Measurements from ENCODE around the gene LTA. TPM values are rescaled to one million over a fixed set of nuclear protein-coding genes. Genes with fewer than 3 reads are reported as not detected.
"Not testable (repeated sequence)": the region's sequence is repeated elsewhere in the genome, so short reads cannot be mapped to it uniquely, and the experiment has no call there.

Gene LTA
- polyA plus RNA-seq, 5 donors: 0.16 to 0.52 (median 0.35) TPM

DNA sequence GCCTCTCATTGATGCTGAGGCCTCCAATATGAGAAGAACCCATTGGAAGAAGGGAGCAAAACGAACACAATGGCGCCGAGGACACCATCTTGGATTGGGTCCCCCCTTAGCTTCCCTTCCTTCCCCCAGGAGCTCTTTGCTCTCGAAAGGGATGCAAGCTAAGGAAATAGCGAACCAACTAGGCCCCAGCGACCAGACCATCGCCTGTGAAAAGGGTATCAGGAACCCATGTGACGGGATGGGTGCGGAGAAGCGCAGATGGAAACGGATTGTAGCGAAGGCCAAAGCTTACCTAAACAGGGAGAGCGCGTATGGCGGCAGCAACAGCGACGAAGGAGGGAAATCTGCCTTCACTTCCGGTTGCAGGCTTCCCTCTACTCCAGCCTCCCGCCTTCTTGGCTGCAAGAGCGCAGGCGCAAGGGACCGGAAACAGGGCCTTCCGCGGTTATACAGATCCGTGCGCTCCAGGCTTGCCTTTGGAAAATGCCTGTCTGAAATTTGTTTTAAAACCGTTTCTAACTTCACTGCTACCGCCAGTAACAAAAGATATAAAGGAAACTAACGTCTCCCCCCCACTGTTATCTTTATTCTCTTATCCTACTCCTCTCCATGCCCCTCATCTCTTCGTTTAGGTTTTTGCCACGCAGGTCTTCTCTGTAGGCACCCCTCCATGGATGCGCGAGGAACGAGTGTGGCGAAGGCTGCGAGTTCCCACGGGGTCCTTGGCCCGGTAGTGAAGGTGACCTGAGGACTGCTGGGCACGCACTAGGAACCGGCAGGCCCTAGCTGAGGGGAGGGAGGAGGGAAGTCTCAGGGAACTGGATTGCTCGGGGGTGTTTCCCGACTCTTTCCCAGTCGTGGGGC lies 30.2 kb upstream of the LTA start, which contains the start of gene DDX39B:
Gene DDX39B, minus strand, starts transcription at position 346 of the 864 bp plus-strand sequence. CDS start 1,471 bp downstream, outside the sequence.
- peak; percentile 97 for DNase-seq

DNA sequence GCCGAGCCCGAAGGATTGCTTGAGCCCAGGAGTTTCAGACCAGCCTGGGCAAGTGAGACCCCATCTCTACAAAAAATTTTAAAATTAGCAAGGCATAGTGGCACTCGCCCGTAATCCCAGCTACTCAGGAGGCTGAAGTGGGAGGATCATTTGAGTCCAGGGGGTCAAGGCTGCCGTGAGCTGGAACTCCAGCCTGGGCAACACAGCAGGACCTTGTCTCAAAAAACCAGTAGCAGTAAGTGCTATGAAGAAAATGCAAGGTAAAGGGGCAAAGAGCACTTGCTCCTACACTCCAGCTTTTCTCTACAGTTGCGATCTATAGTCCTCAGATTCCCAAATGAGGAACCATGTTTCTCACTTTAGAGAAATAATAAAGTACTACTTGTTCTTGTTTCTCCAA lies 28.4 kb upstream of the LTA start:
- DNase-seq: no peak

DNA sequence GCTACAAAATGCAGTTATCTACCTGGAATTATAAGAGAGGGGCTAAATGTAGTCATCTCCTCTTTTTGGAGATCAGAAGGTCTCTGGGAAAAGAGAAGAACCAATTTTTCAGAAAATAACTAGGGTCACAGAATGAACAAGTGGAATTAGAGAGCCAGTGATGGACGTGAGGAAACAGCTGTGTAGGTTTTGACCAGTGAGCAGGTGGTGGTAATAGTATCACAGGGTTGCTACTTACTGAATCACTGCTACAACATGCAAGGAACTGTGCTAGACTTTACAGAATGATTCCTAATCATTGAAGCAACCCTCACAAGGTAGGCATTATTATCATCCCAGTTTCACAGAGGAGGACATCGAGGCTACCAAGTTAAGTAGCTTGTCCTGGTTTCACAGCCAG lies 27.4 kb upstream of the LTA start:
- no peak for DNase-seq

- DNase-seq: no peak
Observed at GRCh38 chr6:31545291-31545690, 26.8 kb upstream of the LTA start.

- peak; percentile 74 to 84 for DNase-seq
Observed at GRCh38 chr6:31546339-31546957, 25.6 kb upstream of the LTA start, which contains the start of gene ATP6V1G2. Gene ATP6V1G2, minus strand, starts transcription at chr6:31546608. Its CDS starts 49 bp downstream, at chr6:31546559.

- DNase-seq: peak; percentile 95 to 97
Observed at GRCh38 chr6:31546958-31547726, 24.9 kb upstream of the LTA start, which contains the start of gene NFKBIL1. Gene NFKBIL1, plus strand, starts transcription at chr6:31547608. Its CDS starts 87 bp downstream, at chr6:31547695.

DNA sequence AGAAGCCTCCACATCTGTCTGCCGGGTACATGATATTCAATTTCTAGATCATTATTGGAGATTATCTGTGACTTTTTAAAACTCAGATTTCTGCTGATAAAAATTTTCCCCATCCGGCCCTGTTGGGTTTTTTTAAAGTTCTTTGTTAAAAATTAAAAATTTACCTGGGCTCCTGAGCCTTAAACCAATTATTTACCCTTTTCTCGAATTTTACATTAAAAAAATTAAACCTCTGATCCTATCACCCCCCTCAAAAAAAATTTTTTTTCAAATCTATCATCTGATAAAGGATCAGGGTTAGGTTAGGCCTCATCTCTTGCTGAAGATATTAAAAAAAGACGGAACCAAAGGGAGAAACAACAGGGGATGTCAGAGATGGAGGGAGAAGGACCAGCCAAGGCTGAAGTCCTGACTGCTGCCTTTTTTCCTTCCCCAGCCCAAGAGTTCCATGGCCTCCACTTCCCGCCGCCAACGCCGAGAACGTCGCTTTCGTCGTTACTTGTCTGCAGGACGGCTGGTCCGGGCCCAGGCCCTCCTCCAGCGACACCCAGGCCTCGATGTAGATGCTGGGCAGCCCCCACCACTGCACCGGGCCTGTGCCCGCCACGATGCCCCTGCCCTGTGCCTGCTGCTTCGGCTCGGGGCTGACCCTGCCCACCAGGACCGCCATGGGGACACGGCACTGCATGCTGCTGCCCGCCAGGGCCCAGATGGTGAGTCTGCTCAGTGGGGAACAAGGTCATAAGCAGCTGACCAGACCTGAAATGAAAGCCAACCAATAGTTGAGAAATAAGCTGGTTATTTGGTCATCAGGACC lies 24.2 kb upstream of the LTA start:
- DNase-seq: no peak

GRCh38 chr6:31548544-31548873 lies 23.6 kb upstream of the LTA start:
- no peak for DNase-seq

DNA sequence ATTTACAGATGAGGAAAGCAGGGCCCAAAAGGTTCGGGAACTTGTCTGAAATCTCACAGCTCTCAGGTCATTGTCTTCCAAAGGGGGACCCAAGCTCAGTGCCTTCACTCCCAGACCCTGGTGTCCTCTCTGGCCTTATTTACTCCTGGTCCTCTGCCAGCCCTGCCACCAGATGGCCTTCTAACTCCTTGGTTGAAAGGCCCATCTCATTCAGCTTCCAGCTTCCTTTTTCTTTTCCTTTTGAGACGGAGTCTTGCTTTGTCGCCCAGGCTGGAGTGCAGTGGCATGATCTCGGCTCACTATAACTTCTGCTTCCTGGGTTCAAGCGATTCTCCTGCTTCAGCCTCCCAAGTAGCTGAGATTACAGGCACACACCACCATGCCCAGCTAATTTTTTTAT lies 20.7 kb upstream of the LTA start:
- DNase-seq: not testable (repeated sequence)

DNA sequence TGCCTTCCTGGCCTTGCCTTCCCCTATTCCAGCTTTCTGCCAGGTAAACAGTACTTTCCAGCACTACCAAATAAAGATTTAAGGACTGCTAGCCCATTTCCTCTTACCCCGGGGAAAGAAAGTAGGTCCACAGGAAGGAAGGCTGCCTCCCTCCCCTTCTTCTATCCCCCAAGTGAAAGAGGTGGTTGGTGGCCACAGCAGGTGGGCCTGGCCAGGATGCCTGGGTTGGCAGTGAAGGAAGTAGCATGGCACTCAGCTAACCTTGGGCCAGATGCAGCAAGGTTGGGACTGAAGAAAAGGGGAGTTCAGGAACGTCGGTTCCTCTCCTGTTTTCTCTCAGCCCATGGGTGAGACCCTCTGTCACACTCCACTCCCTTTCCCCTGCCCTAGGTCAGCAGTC lies 15.8 kb upstream of the LTA start:
- no peak for DNase-seq

DNA sequence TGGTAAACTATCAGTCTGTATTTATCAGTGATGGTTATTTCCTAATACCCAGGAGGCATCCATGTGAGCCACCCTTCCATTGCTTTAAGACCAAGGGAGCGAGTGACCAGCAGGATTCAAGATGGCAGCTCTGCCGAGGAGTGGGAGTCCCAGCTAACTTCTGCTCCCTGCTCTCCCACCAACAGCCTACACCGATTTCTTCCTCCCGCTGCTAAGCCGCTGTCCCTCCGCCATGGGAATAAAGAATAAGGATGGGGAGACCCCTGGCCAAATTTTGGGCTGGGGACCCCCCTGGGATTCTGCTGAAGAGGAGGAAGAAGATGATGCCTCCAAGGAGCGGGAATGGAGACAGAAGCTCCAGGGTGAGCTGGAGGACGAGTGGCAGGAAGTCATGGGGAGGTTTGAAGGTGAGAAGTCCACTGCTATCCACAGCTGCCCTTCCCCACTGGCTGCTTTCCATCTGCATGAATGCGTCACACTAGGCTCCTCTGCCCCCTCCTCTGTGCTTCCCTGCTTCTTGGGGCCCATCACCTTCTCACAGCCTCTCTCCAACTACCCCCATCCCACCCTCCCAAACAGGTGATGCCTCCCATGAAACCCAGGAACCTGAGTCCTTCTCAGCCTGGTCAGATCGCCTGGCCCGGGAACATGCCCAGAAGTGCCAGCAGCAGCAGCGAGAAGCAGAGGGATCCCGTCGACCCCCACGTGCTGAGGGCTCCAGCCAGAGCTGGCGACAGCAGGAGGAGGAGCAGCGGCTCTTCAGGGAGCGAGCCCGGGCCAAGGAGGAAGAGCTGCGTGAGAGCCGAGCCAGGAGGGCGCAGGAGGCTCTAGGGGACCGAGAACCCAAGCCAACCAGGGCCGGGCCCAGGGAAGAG lies 14.4 kb upstream of the LTA start:
- no peak for DNase-seq

DNA sequence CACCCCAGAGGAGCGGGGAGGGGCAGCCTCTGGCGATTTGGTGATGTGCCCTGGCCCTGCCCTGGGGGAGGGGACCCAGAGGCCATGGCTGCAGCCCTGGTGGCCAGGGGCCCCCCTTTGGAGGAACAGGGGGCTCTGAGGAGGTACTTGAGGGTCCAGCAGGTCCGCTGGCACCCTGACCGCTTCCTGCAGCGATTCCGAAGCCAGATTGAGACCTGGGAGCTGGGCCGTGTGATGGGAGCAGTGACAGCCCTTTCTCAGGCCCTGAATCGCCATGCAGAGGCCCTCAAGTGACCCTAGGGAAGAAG lies 13.8 kb upstream of the LTA start:
- no peak for DNase-seq

- DNase-seq: no peak
Observed at GRCh38 chr6:31558631-31559500, 13.2 kb upstream of the LTA start.

DNA sequence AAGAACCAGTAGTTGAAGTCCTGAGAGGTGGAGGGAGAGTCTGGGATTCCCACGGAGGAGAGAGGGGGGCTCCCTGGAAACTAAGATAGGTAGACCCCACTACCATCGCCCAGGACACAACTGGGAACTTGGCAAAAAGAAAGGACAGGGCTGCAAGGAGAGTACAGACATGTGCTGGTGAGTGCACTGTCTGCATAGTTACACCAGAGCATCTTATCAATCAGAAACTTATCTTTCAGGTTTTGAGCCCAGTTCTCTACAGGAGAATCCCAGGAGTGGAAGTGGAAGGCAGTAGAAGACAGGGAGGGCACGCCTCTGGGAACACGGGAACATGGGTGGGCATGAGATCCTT lies 12.5 kb upstream of the LTA start:
- DNase-seq: no peak

- DNase-seq: peak in 1 of 2 donors; percentile 38
Observed at GRCh38 chr6:31559958-31560696, 12.0 kb upstream of the LTA start.

DNA sequence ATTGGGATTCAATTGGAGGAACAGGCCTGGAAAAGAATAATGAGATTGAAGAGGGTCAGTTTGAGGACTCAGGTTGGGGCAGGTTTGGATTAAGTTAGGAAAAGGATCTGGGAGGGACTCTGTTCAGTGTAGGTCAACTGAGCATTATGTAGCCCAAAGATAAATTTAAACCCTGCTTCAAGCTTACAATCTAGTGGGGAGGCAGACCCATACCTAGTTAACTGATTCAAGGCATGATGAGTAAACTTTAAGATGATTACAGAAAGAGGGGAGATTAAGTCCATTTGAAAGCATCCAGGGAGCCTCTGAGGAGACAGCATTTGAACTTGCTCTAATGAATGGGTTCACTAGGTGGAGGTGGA lies 11.4 kb upstream of the LTA start:
- DNase-seq: no peak

DNA sequence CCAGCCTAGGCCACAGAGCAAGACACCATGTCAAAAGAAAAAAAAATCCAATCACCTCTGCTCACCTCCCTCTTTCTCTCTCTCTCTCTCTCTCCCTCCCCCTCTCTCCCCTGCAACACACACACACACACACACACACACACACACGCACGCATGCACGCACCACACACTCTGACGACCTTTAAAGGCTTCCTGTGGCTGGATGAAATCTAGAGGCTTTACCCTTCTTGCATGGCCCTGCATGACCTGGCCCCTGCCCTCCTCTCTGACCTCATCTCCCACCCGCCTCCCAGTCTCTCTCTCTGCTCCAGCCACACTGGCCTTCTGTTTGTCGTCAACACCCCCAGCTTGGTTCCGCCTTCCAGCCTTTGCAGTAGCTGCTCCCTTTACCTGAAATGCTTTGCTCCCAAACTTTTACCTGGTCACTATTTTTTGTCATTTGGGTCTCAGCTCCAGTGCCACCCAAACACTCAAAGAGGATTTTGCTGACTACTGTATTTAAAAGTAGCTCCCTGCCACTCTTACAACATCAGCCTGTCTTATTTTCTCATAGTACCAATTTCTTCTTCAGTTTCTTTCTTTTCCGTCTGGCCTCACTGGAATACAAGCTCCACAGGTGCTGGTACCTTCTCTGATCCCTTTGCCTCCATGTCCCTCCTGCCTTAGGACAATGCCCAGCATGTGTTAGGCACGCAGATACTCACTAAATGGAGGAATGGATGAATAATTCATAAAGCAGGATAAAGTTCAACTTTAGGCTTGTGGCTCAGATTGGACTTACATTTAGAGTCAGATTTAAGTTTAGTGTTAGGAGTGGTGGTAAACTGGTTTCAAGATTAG lies 4.3 kb upstream of the LTA start:
- DNase-seq: no peak

GRCh38 chr6:31568537-31568961 lies 3.5 kb upstream of the LTA start:
- DNase-seq: no peak

All from right lung (tissue), 5 donors.